Lung (tissue), 12 donors: ENCODE results near the gene XRCC6. TPM values are rescaled to one million over a fixed set of nuclear protein-coding genes. Genes with fewer than 3 reads are reported as not detected.

Experiments used
- ATAC-seq: fragments of 200-7000 bp; cut with Tn5 transposase; one replicate; pipeline ENCODE4 v1.9.1; 2020; ENCODE audit warnings: moderate number of reproducible peaks; ENCODE audit not compliant: insufficient read depth, low FRiP score
- DNase-seq, 3 donors: peaks; one replicate each; pipeline ENCODE4 v3.0.0-alpha.2; 2013 to 2017
- H3K27ac ChIP-seq, 2 donors: one replicate each; pipeline ENCODE4 v1.5.1; 2013; ENCODE audit warnings: mild to moderate bottlenecking in 2 of 2, moderate library complexity in 2 of 2, control low read depth in 1 of 2, inconsistent platforms in 1 of 2, low read depth in 1 of 2, low read length in 1 of 2
- H3K27me3 ChIP-seq, 3 donors: one replicate each; pipeline ENCODE4 v1.5.1; 2013; ENCODE audit warnings: low read length in 2 of 3; ENCODE audit not compliant: control insufficient read depth in 3 of 3, insufficient read depth in 3 of 3
- H3K36me3 ChIP-seq, 4 donors: one replicate each; pipeline ENCODE4 v1.5.1; 2013; ENCODE audit warnings: low read length in 4 of 4, mild to moderate bottlenecking in 1 of 4, moderate library complexity in 1 of 4; ENCODE audit not compliant: control insufficient read depth in 4 of 4, insufficient read depth in 4 of 4
- H3K4me1 ChIP-seq, 5 donors: one replicate each; pipeline ENCODE4 v1.5.1; 2013; ENCODE audit warnings: low read length in 5 of 5, mild to moderate bottlenecking in 2 of 5, moderate library complexity in 1 of 5; ENCODE audit not compliant: control insufficient read depth in 5 of 5, insufficient read depth in 5 of 5
- H3K4me3 ChIP-seq: one replicate; pipeline ENCODE4 v1.5.1; 2013; ENCODE audit warnings: mild to moderate bottlenecking, control low read depth, moderate library complexity
- H3K9ac ChIP-seq, 2 donors: one replicate each; pipeline ENCODE4 v1.5.1; 2013; ENCODE audit warnings: low read length in 2 of 2, control low read depth in 1 of 2; ENCODE audit not compliant: insufficient read depth in 1 of 2
- H3K9me3 ChIP-seq, 4 donors: one replicate each; pipeline ENCODE4 v1.5.1; 2013; ENCODE audit warnings: low read length in 3 of 4, mild to moderate bottlenecking in 1 of 4, moderate library complexity in 1 of 4; ENCODE audit not compliant: control insufficient read depth in 4 of 4, insufficient read depth in 3 of 4
- CTCF ChIP-seq: IDR thresholded peaks from 2 replicates; pipeline ENCODE4 v1.5.1; 2012; ENCODE audit warnings: mild to moderate bottlenecking; ENCODE audit errors: control extremely low read depth, extremely low read depth
- WGBS, 2 donors: extraction: QIAGEN DNeasy Blood & Tissue Kit; methylation state at CpG; one replicate each; pipeline ENCODE4 v1.1.7; 2013; 5-methylcytosine and 5-hydroxymethylcytosine counted together
- polyA plus RNA-seq, 2 donors: library from polyadenylated mRNA; stranded (reverse); fragments of 200-250 nt; gene quantifications; one replicate each; pipeline ENCODE4 v1.2.1, GENCODE V29; 2013
- total RNA-seq, 2 donors: library from RNA; depleted of rRNA in 1 of 2; stranded (reverse); fragments of >200 nt in 1 of 2; gene quantifications; one replicate each; pipeline ENCODE4 v1.2.1, GENCODE V29; 2014 to 2021
- donor health status: control.
- donor health status: control.
- donor health status: Bipolar disorder and iron deficiency.
- donor health status: healthy.
- donor health status: DM: yes; HTN: yes; CAD: no.

Gene XRCC6
- total and polyA plus RNA-seq, 4 donors, result 149 to 235 (median 194) TPM

GRCh38 chr22:41608386-41608785 lies 12.7 kb upstream of the XRCC6 start:
- TF ChIP-seq CTCF, result no peak
- Histone ChIP-seq H3K9ac (no peak overlapping the region), H3K27me3 (no peaks in the 10 kb centered on the region), H3K9me3 (no peaks in the 10 kb centered on the region), H3K4me3 (no peak overlapping the region), H3K4me1 (peaks cover 0 to 4% (median 0%) of the 10 kb centered on the region in 5 donors), H3K36me3 (peaks cover 6 to 22% (median 12%) of the 10 kb centered on the region in 4 donors), H3K27ac (no peak overlapping the region)
- 93 to 98% methylated on average over 3 of the region's 3 CpGs for WGBS, 2 donors
- no peak for ATAC-seq
- no peak for DNase-seq

GRCh38 chr22:41612603-41613306 lies 8.3 kb upstream of the XRCC6 start:
- TF ChIP-seq CTCF, result no peak
- Histone ChIP-seq H3K4me1 (peaks cover 0 to 4% (median 0%) of the 10 kb centered on the region in 5 donors), H3K27me3 (no peaks in the 10 kb centered on the region), H3K36me3 (peaks cover 0 to 2% (median under 1%) of the 10 kb centered on the region in 4 donors), H3K9ac (no peak overlapping the region), H3K9me3 (no peaks in the 10 kb centered on the region), H3K4me3 (no peak overlapping the region), H3K27ac (no peak overlapping the region)
- WGBS, 2 donors, result 94 to 95% methylated on average over 6 of the region's 6 CpGs
- DNase-seq (no peak), ATAC-seq (no peak)

GRCh38 chr22:41613456-41613855 lies 7.6 kb upstream of the XRCC6 start:
- ATAC-seq (no peak), DNase-seq (no peak)
- 95 to 96% methylated on average over 2 of the region's 2 CpGs for WGBS, 2 donors
- Histone ChIP-seq H3K9me3 (no peaks in the 10 kb centered on the region), H3K27me3 (no peaks in the 10 kb centered on the region), H3K9ac (no peak overlapping the region), H3K36me3 (peaks cover 0 to 2% (median 0%) of the 10 kb centered on the region in 4 donors), H3K27ac (no peak overlapping the region), H3K4me3 (no peak overlapping the region), H3K4me1 (peaks cover 0 to 4% (median 0%) of the 10 kb centered on the region in 5 donors)
- no peak for TF ChIP-seq CTCF
